OCI-LY7 (cell line): ENCODE data around the gene KLK8. TPM values are rescaled to one million over a fixed set of nuclear protein-coding genes. Genes with fewer than 3 reads are reported as not detected.

Source experiments
- BruUV-seq: library from RNA; stranded (reverse); fragments of 400-500 nt; replicated peaks from 2 replicates; lab custom pipeline; 2021; lab: Mats Ljungman, UMichigan
- CTCF ChIA-PET: fragments of 300-600 bp; sonication (Branson Sonifier 250); formaldehyde crosslinking; loops from one replicate; lab custom pipeline; 2022; ENCODE audit warnings: antibody characterized with exemption; ENCODE audit not compliant: unreplicated experiment; lab: Charles Lee
- POLR2A ChIA-PET: fragments of 300-600 bp; sonication (Branson Sonifier 250); formaldehyde crosslinking; loops from one replicate; lab custom pipeline; 2022; ENCODE audit warnings: antibody characterized with exemption; lab: Charles Lee
- DNase-seq: peaks from one replicate; pipeline ENCODE4 v3.0.0-alpha.2; 2015; ENCODE audit warnings: low spot score
- H2AFZ ChIP-seq: fragments of 200-600 bp; sonication (generic), shearing (Covaris generic); 2 replicates; pipeline ENCODE4 v1.6.1; 2014; ENCODE audit warnings: mild to moderate bottlenecking, antibody characterized with exemption, low read length, moderate library complexity
- H3K27ac ChIP-seq: fragments of 200-600 bp; sonication (generic); 2 replicates; pipeline ENCODE4 v1.5.1; 2014; ENCODE audit warnings: mixed run types, low read depth, mild to moderate bottlenecking, moderate library complexity, low read length, inconsistent platforms; ENCODE audit not compliant: poor library complexity, severe bottlenecking
- H3K36me3 ChIP-seq: fragments of 200-600 bp; sonication (generic); 2 replicates; pipeline ENCODE4 v1.6.1; 2014; ENCODE audit warnings: mild to moderate bottlenecking, antibody characterized with exemption, low read length, moderate library complexity, mixed read lengths; ENCODE audit not compliant: insufficient read depth
- H3K4me1 ChIP-seq: fragments of 200-600 bp; sonication (generic); 2 replicates; pipeline ENCODE4 v1.5.1; 2014; ENCODE audit warnings: mild to moderate bottlenecking, low read length; ENCODE audit not compliant: insufficient read depth, poor library complexity, severe bottlenecking
- H3K4me2 ChIP-seq: fragments of 200-600 bp; sonication (generic); 2 replicates; pipeline ENCODE4 v1.6.1; 2014; ENCODE audit warnings: mild to moderate bottlenecking, low read length
- H3K4me3 ChIP-seq: fragments of 200-600 bp; sonication (generic); 2 replicates; pipeline ENCODE4 v1.5.1; 2014; ENCODE audit warnings: mild to moderate bottlenecking, low read depth, low read length; ENCODE audit not compliant: poor library complexity, severe bottlenecking
- H3K79me2 ChIP-seq: fragments of 200-600 bp; sonication (generic); 2 replicates; pipeline ENCODE4 v1.6.1; 2016; ENCODE audit warnings: low read depth, mild to moderate bottlenecking, low read length, moderate library complexity, mixed read lengths; ENCODE audit not compliant: insufficient read depth
- H3K9me2 ChIP-seq: fragments of 200-600 bp; sonication (generic); 2 replicates; pipeline ENCODE4 v1.6.1; 2016; ENCODE audit warnings: mild to moderate bottlenecking, low read length, mixed read lengths; ENCODE audit not compliant: insufficient read depth
- H3K9me3 ChIP-seq: fragments of 200-600 bp; sonication (generic); 2 replicates; pipeline ENCODE4 v1.6.1; 2014; ENCODE audit warnings: mild to moderate bottlenecking, mixed run types, low read length, mixed read lengths
- H4K20me1 ChIP-seq: fragments of 200-600 bp; sonication (generic); 2 replicates; pipeline ENCODE4 v1.6.1; 2014; ENCODE audit warnings: mild to moderate bottlenecking, antibody characterized with exemption, low read length, moderate library complexity, mixed read lengths; ENCODE audit not compliant: insufficient read depth
- EZH2phosphoT487 ChIP-seq: fragments of 200-600 bp; sonication (generic); IDR thresholded peaks from 2 replicates; pipeline ENCODE4 v1.6.1; 2018; ENCODE audit warnings: low read depth, borderline replicate concordance, mild to moderate bottlenecking, mixed run types, antibody characterized with exemption, low read length, moderate library complexity, mixed read lengths
- intact Hi-C: fragments of 100-400 bp; cut with micrococcal nuclease; formaldehyde crosslinking; loops from one replicate; pipeline ENCODE4 v1.10.0; 2022; ENCODE audit not compliant: unreplicated experiment
- total RNA-seq, 2 experiments: library from RNA; depleted of rRNA in 1 of 2; stranded (reverse); fragments of >200 nt in 1 of 2; shearing (Covaris generic) in 1 of 2; gene quantifications; 2 replicates each; pipeline ENCODE4 v1.2.3, GENCODE V29; 2014 to 2022
- TF ChIP-seq, protein P1 (sequence below): fragments of 200-600 bp; sonication (generic); conservative IDR thresholded peaks from 2 replicates; pipeline ENCODE4 v1.5.1; 2014; ENCODE audit warnings: mild to moderate bottlenecking, antibody characterized with exemption, low read length, moderate library complexity, mixed read lengths

KLK8 gene
- total RNA-seq, 2 experiments from 2014 or later = not detected

DNA sequence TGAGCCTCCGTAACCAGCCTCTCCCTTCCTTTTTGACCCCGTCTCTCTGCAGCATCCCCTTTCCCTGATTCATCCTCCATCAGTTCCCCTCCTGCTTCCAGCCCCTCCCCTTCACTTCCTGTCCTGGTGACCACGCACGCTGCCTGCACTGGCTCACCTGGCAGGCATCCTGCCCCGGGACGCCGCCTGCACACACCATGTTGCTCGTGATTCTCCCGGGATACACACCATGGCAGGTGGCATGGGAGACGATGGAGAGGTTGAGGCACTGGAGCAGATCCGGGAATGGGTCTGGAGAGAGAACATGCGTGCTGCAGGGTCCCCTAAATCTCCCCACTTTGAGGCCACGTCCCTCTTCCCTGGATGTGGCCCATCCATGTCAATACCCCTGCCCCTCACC lies 29.2 kb upstream of the KLK8 start:
- no peak overlapping the region for H3K27ac ChIP-seq
- no peak overlapping the region for H3K4me3 ChIP-seq
- TF ChIP-seq EZH2phosphoT487 = no peak
- TF ChIP-seq, protein P1, sequence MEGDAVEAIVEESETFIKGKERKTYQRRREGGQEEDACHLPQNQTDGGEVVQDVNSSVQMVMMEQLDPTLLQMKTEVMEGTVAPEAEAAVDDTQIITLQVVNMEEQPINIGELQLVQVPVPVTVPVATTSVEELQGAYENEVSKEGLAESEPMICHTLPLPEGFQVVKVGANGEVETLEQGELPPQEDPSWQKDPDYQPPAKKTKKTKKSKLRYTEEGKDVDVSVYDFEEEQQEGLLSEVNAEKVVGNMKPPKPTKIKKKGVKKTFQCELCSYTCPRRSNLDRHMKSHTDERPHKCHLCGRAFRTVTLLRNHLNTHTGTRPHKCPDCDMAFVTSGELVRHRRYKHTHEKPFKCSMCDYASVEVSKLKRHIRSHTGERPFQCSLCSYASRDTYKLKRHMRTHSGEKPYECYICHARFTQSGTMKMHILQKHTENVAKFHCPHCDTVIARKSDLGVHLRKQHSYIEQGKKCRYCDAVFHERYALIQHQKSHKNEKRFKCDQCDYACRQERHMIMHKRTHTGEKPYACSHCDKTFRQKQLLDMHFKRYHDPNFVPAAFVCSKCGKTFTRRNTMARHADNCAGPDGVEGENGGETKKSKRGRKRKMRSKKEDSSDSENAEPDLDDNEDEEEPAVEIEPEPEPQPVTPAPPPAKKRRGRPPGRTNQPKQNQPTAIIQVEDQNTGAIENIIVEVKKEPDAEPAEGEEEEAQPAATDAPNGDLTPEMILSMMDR = no peak
- no peaks in the 10 kb centered on the region for H3K79me2 ChIP-seq
- no peak for DNase-seq
- H3K4me2 ChIP-seq = no peak overlapping the region
- no peak overlapping the region for H2AFZ ChIP-seq
- BruUV-seq = no TSS peak
- H3K4me1 ChIP-seq = no peaks in the 10 kb centered on the region
- no peaks in the 10 kb centered on the region for H3K9me3 ChIP-seq
- intact Hi-C loops = no loop called here
- CTCF ChIA-PET = no interaction called here
- POLR2A ChIA-PET = interaction anchor here (0.8 kb wide), 1 partner anchor 338 kb away, joined by 3 read pairs; no protein-coding TSS in a partner anchor
- H4K20me1 ChIP-seq = no peaks in the 10 kb centered on the region
- no peaks in the 10 kb centered on the region for H3K36me3 ChIP-seq
- H3K9me2 ChIP-seq = no peaks in the 10 kb centered on the region

DNA sequence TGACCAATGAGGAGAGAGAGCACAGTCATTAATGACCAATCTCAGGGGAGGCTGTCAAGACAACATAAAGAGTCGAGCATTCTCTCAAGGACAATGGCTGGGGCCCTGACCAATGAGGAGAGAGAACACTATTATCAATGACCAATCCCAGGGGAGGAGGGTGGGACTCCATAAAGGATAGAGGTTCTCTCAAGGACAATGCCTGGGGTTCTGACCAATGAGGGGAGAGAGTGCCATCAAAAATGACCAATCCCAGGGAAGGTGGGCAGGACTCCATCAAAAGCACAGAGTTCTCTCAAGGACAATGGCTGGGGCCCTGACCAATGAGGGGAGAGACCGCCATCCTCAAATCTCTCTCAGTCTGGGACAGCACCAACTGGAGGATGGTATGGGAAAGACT lies 28.3 kb upstream of the KLK8 start:
- TF ChIP-seq EZH2phosphoT487 = no peak
- TF ChIP-seq, protein P1 = no peak
- H3K4me2 ChIP-seq = no peak overlapping the region
- H3K4me3 ChIP-seq = no peak overlapping the region
- ChIA-PET POLR2A (interaction anchor here (0.8 kb wide), 1 partner anchor 337 kb away, joined by 3 read pairs; no protein-coding TSS in a partner anchor), CTCF (no interaction called here)
- H3K27ac ChIP-seq = no peak overlapping the region
- BruUV-seq = no TSS peak
- no peaks in the 10 kb centered on the region for H3K36me3 ChIP-seq
- no peaks in the 10 kb centered on the region for H3K9me3 ChIP-seq
- intact Hi-C loops = no loop called here
- no peaks in the 10 kb centered on the region for H3K79me2 ChIP-seq
- H3K4me1 ChIP-seq = no peaks in the 10 kb centered on the region
- H2AFZ ChIP-seq = no peak overlapping the region
- peak; percentile 2 for DNase-seq
- no peaks in the 10 kb centered on the region for H4K20me1 ChIP-seq
- H3K9me2 ChIP-seq = no peaks in the 10 kb centered on the region

DNA sequence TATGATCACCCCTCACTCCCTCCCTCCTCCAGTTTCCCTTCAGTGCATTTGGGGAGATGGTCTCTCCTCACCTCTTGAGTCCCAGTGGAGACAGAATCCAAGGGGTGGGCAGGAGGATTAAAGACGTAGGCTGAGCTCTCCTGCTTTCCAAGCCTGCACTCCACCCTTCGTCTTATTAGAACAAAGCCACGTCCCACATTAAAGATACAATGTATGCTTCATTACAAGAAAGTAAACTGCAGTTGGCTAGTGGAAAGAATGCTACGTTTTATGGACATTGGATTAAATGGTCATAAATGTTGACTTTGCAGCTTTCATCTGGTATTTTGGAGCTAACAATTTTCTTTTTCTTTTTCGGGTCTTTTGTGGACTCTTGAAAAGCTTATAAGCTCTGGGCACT lies 26.5 kb upstream of the KLK8 start:
- Histone ChIP-seq H3K36me3 (no peaks in the 10 kb centered on the region), H3K9me2 (no peaks in the 10 kb centered on the region), H3K27ac (no peak overlapping the region), H2AFZ (no peak overlapping the region), H3K4me3 (no peak overlapping the region), H3K4me2 (no peak overlapping the region), H3K79me2 (no peaks in the 10 kb centered on the region), H3K9me3 (no peaks in the 10 kb centered on the region), H3K4me1 (no peaks in the 10 kb centered on the region), H4K20me1 (no peaks in the 10 kb centered on the region)
- ChIA-PET POLR2A (interaction anchor here (0.6 kb wide), 1 partner anchor 196 kb away, joined by 3 read pairs; no protein-coding TSS in a partner anchor), CTCF (no interaction called here)
- DNase-seq = no peak
- no peak for TF ChIP-seq EZH2phosphoT487
- TF ChIP-seq, protein P1 = no peak
- no TSS peak for BruUV-seq
- intact Hi-C loops = no loop called here
